GM19455 (cell line): Measurements from ENCODE around the gene CLSTN2.

ENCODE experiments used
- ATAC-seq: cut with Tn5 transposase; IDR thresholded peaks from one replicate; pipeline ENCODE4 v1.9.1; 2021; ENCODE audit not compliant: unreplicated experiment

The CLSTN2 gene

GRCh38 chr3:140572334-140572733 lies 637.3 kb downstream of the CLSTN2 start:
- ATAC-seq = no peak

GRCh38 chr3:140573011-140573410 lies 638.0 kb downstream of the CLSTN2 start:
- ATAC-seq = no peak

GRCh38 chr3:140574375-140574774 lies 639.4 kb downstream of the CLSTN2 start:
- no peak for ATAC-seq

DNA sequence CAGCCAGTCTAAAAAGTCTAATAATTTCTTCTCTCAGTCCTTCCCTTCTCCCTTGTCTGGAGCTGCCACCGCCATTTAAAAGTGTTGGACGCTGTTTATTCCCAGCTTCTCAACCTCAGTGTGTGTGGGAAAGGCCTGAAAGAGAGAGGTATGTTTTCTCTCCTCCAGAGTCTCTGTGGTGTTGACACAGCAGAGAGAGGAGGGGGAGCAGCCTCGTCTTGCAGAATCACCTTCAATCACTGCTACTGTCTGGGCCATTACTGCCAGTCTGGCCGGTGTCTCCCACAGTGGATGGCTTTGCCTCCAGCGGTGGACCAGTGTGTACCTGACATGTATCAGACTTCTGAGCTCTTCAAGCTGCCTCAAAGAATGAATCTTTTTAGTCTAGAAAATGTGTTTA lies 641.5 kb downstream of the CLSTN2 start:
- no peak for ATAC-seq

GRCh38 chr3:140577911-140578310 lies 642.9 kb downstream of the CLSTN2 start:
- no peak for ATAC-seq

DNA sequence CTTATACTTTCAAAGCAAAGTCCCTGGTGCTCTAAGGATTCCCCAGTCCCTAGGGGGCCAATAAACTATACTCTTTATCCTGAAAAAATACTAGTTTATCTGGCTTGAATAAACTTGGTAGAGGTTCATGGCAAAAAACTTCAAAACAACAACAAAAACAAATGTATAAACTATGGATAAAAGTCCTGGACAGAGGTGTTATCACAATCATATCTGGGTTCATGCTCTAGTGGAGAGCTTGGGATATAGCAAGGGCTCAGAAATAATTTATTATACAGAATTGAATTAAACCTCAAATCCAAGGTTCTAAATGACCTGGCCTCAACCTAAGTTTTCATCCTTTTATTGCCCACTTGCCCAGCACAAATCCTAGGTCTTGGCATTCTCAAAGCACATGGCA lies 644.3 kb downstream of the CLSTN2 start:
- no peak for ATAC-seq

GRCh38 chr3:140580746-140581145 lies 645.8 kb downstream of the CLSTN2 start:
- no peak for ATAC-seq

GRCh38 chr3:140584549-140584948 lies 649.6 kb downstream of the CLSTN2 start:
- ATAC-seq = no peak

DNA sequence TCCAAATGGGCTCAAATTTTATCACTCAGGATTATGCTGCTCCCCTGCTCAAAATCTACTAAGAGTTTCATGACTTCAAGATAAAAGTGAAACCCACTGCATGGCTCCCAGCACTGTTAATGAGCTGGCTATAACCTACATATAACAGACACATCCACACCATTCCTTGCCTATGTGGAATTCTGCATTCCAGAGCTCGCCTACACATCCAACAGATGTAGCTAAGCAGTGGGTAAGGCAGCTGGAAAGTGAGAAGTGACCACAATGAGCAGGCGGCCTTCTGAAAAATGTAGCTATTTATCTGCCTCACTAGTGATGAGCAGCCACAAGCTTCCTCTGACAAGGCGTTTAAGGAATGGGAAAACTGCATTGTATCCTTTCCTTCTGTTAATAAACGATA lies 650.8 kb downstream of the CLSTN2 start:
- ATAC-seq = no peak

DNA sequence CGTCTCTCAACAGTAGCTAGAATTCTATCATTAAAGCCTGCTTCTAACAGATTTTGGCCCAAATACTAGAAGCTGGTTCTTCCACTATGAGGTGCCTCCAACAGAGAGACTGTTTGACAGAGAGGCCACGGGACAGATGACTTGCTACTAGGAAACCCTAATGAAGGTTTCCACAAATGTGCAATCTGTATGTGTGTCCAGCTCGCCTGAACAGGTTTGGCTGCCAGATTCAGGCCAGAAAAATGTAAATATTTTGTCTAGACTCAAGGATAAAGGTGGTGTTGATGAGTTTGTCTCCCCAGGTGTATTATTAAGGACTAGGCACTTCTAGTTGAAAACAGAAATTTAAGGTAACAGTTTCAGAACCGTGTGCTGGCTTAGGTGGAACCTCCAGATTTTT lies 651.3 kb downstream of the CLSTN2 start:
- ATAC-seq = no peak

DNA sequence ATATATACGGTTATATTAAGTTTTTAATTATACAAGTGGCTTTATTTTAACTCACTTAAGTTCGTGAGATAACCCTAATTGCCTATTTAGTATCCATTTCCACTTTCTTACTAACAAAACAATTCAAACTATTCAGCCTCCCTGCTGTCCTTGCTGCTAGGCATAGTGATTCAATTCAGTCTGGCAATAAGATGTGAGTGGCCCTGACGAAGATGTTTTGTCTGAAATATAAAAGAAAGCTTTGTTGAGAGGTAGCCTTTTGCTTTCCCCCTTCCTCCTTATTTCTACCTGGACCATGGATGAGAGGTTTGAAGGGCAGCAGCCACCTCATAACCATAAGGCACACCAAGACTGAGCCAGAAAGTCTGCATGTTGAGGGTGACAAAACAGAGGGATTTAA lies 653.6 kb downstream of the CLSTN2 start:
- ATAC-seq = no peak

DNA sequence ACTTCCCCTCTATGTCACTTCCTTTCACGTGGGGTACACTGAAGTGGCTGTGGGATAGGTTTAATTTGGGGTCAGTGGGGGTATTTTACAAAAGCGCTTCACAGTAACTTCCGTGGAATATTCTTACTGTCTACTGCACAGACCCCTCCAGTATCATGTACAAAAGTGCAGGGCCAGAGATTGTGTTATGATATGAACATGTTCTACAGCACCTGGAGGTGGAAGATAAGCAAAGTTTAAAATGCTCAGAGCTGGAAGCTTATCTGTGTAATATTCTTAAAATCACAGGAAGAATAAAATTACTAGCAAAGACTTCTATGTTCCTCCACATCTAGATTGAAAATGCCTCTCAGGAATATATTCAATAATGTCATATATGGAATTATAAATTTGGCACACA lies 658.8 kb downstream of the CLSTN2 start:
- ATAC-seq = no peak

DNA sequence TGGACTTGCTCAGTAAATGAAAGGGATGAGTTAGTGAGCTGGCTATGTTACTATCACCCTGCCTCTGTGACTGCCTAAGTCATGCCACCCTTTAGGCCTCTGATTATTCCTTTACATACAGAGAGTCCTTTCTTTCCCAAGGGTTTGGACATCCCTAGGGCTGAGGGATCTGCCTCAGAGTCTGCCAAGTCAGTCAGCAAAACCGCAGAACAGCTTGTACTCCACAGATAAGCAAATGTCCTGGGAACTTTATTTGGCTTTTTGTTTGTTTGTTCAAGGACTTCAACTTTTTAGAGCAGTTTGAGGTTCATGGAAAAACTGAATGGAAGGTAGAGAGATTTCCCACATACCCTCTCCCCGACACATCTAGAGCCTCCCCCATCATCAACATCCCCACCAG lies 660.3 kb downstream of the CLSTN2 start:
- ATAC-seq = no peak

DNA sequence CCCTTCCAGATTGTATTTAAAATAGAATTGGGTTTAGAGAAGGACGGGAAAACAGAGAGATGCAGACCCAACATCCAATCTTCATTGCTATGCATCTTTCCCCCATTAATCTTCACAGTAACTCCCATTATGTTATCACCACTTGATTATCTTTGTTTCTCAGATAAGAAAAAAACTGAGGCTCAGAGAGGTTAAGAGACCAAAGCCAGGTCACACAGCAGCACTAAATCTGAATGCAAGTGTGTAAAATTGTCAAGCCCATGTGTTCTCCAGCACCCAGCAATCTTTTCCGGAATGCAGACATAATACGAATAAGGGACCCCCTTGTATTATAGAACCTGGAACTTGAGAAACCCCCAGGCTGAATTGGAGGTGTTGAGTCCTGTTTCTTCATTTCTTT lies 662.4 kb downstream of the CLSTN2 start:
- ATAC-seq = no peak

GRCh38 chr3:140597792-140598191 lies 662.8 kb downstream of the CLSTN2 start:
- ATAC-seq = no peak

- ATAC-seq = no peak
Observed at GRCh38 chr3:140599009-140599408, 664.0 kb downstream of the CLSTN2 start.

GRCh38 chr3:140599496-140599895 lies 664.5 kb downstream of the CLSTN2 start:
- no peak for ATAC-seq

DNA sequence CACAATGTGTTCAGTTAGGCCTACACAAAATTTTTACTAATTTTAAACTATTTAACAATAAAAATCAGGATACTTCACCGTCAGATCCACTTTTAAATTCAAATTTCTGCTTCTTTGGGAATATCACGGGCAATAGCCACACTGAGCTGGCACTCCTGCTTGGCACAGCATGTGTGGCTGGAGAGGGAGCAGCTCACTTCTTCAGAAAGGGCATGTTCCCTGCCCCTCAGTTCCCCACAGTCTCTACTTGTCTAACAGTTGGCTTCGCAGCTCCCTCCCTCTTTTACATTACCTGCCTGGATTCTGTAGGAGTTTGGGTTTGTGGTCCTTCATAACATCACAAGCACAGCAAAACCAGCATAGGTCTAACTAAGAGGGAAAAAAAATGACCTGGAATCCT lies 666.9 kb downstream of the CLSTN2 start:
- ATAC-seq = no peak

DNA sequence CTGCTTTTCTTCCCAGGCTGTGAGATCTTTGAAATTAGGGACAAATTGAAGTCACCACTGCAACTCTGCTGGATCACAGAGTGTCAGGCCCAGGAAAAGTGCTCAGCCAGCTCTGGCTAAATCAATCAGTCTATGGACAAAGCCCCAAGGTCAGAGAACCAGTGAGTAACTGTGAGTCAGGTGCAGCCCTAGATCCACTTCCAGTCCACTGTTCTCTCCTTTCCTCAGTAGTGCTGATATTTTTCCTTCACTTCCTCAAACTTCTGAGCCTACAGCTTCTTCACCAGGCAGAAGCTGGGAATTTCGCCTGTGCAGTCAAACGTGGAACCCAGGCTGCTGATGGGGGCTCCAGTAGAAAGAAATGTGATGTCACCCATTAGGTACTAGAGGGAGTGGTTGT lies 667.8 kb downstream of the CLSTN2 start:
- no peak for ATAC-seq

DNA sequence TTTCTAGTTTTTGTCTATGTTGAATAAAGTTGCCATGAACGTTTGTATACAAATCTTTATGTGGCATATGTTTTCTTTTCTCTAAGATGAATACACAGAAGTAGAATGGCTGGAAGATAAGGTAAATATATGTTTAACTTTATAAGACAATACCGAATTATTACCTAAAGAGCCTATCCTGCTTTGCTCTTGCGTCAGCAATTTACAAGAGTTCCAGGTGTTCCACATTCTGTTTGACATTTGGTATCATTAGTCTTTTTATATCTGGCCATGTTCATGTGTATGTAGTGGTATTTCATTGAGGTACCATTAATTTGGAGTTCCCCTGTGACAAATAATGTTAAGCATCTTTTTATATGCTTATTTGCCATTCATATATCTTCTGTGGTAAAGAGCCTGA lies 668.8 kb downstream of the CLSTN2 start:
- no peak for ATAC-seq

DNA sequence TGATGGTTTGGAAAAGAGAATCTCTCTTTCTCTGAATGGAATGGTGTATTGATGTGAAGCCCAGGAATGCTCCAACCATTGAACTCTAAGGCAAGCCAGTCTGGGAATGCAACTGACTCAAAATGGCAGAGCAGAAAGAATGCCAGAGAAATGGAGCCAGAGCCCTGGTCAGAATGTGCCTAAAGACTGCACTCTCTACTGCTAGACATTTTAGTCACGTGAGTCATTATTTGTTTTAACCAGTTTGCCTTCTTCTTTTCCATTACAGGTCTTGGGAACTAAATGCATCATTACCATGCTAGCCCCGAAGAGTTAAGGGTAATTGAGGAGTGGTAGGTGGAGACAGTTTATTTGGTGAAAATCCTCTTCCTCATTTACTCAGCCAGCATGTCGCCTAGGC lies 675.6 kb downstream of the CLSTN2 start:
- no peak for ATAC-seq

- ATAC-seq = no peak
Observed at GRCh38 chr3:140614001-140614400, 679.0 kb downstream of the CLSTN2 start.

- ATAC-seq = no peak
Observed at GRCh38 chr3:140617135-140617534, 682.1 kb downstream of the CLSTN2 start.

DNA sequence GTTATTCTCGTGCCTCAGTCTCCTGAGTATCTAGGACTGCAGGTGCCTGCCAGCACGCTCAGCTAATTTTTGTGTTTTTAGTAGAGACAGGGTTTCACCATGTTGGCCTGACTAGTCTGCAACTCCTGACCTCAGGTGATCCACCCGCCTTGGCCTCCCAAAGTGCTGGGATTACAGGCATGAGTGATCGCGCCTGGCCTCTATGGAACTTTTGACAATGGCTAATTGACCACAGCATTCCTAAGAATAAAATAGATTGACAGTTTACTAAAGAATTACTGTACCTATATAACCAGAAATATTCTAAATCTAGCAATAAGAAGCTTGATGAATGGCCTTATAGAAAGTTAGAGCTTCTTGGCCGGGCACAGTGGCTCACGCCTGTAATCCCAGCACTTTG lies 691.9 kb downstream of the CLSTN2 start:
- no peak for ATAC-seq
